ENCODE data around the gene MT1E. TPM values are rescaled to one million over a fixed set of nuclear protein-coding genes. Genes with fewer than 3 reads are reported as not detected.
"Not testable (repeated sequence)": the region's sequence is repeated elsewhere in the genome, so short reads cannot be mapped to it uniquely, and the experiment has no call there.

The MT1E gene
- total RNA-seq, 3 donors from 2014 or later: 49.1 to 122 (median 71.4) TPM

- Mint-ChIP-seq H3K9me3 (no peaks in the 10 kb centered on the region), H3K36me3 (ENCODE audit: insufficient read depth) (no peaks in the 10 kb centered on the region), H3K4me1 (ENCODE audit: low read depth) (peaks cover 26% of the 10 kb centered on the region), H3K27me3 (ENCODE audit: low read depth) (no peaks in the 10 kb centered on the region), H3K4me3 (peak overlapping the region; percentile 94)
- DNase-seq (no peak), ATAC-seq (no peak)
These were observed 32.8 kb downstream of the MT1E start for GRCh38 chr16:56658327-56658875.

DNA sequence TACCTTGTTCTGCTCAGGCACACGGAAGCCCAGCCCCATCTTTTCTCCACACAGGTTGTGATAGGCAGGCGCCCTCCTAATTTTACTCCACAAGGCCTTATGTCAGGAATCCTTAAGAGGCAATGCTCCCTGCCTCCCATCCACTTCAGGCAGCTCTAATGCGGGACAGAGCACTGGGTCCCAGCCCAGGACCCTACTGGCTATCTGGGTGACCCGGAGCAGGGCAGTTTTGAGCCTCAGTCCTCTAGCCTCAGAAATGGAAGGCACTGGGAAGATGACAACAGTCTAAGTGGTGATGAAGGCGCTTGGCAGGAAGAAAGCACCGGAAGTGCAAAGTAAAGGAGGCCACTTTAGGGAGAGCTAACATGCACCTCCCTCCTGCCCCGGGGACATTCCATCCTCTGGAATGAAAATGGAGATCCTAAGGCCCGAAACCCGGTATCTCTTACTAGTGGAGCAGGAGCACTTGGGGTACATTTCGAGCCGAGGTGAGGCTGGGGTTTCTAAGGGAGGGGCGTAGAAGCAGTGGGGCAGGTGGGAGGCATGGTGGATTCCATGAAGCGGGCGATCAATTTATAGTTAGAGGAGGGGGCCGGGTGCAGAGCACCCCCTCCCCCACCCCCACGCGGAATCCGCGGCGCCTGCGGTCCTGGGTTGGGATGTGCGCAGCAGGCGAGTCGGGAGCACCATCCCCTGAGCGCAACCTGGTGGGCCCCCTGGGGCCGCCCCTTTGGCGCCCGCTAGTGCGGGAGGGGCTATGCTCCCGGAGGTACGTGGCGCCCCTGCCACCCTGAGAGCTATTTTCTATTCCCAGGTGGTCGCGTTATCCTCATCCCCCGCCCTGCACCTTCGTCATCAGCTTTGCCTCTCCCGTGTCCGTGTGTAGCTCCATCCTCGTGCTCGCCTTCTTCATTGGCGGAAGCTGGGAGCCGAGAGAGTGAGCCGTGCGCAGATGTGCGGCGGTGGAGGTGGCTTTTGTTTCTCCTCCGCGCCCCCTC, 37.1 kb downstream of the MT1E start:
- no peaks in the 10 kb centered on the region for H3K9me3 Mint-ChIP-seq

DNA sequence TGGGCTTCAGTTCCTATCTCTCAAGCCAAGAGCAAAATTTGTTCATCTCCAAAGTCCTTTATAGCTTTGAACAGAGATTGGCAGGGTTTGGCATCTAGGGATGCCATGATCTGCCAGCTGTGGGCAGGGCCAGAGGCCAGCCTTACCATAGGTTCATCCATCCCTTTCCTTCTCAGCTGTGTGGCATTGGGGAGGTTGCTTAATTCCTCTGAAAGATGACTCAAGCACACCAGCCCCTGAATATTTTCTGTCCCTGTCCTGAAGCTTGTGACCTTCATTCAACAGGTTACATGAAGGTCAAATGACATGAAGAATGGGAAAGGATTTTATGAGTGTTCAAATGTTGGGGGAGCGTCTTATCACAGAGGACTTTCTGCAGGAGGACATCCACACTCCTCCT, 38.9 kb downstream of the MT1E start:
- Mint-ChIP-seq H3K9me3 (no peaks in the 10 kb centered on the region), H3K36me3 (ENCODE audit: insufficient read depth) (no peaks in the 10 kb centered on the region), H3K4me3 (no peak overlapping the region), H3K27me3 (ENCODE audit: low read depth) (peaks cover 37% of the 10 kb centered on the region), H3K4me1 (ENCODE audit: low read depth) (peaks cover 17% of the 10 kb centered on the region)
- ATAC-seq (no peak), DNase-seq (no peak)

More for the DNA sequence above, 37.1 kb downstream of the MT1E start:
- Mint-ChIP-seq H3K4me3 (peak overlapping the region; percentile 85), H3K4me1 (ENCODE audit: low read depth) (peaks cover 26% of the 10 kb centered on the region), H3K36me3 (ENCODE audit: insufficient read depth) (no peaks in the 10 kb centered on the region), H3K27me3 (ENCODE audit: low read depth) (peaks cover 21% of the 10 kb centered on the region)
- ATAC-seq (peak; percentile 70 to 71), DNase-seq (no peak)

DNA sequence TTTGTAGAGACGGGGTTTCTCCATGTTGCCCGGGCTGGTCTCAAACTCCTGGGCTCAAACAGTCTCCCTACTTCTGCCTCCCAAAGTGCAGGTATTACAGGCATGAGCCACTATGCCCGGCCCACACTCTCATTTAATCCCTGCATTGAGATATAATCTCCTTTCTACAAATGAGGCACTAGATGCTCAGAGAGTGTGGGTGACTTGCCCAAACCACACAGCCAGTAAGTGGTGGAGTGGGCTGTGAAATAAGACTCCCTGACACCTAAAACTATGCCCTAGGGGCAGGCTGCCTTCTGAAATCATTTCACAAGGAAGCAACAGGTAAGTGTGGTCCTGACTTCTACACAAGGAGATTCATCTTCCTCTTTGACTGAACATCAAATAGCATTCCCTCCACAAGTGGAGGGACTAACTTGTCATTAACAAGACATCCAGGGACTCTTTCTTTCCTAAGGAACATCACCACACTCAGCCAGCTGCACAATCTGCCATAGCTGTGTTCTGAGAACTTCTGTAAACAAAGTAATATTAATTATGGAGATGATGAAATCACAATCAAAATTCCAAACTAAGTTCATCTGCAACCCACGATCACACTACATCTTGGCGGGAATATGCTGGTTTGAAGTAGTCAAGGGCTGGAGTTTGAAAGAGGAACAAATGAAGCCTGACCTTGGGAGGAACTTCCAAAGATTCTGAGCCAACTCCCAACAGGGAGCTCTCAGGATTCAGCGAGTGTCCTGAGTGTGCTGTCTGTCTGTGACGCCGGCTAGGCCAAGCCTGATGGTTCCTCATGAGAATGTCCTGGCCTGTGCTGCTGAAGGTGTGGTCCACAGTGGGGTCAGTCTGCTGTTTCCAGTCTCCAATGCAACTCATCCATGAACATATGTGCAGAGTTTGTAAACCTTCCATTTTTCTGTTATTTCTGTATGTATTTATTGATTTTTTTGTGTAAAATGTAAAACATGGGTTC, 40.0 kb downstream of the MT1E start:
- DNase-seq; H3K9me3 Mint-ChIP-seq; H3K4me3 Mint-ChIP-seq; H3K36me3 Mint-ChIP-seq (ENCODE audit: insufficient read depth); ATAC-seq: not testable (repeated sequence)
- Mint-ChIP-seq H3K4me1 (ENCODE audit: low read depth) (peaks cover 20% of the 10 kb centered on the region), H3K27me3 (ENCODE audit: low read depth) (peaks cover 47% of the 10 kb centered on the region)

DNA sequence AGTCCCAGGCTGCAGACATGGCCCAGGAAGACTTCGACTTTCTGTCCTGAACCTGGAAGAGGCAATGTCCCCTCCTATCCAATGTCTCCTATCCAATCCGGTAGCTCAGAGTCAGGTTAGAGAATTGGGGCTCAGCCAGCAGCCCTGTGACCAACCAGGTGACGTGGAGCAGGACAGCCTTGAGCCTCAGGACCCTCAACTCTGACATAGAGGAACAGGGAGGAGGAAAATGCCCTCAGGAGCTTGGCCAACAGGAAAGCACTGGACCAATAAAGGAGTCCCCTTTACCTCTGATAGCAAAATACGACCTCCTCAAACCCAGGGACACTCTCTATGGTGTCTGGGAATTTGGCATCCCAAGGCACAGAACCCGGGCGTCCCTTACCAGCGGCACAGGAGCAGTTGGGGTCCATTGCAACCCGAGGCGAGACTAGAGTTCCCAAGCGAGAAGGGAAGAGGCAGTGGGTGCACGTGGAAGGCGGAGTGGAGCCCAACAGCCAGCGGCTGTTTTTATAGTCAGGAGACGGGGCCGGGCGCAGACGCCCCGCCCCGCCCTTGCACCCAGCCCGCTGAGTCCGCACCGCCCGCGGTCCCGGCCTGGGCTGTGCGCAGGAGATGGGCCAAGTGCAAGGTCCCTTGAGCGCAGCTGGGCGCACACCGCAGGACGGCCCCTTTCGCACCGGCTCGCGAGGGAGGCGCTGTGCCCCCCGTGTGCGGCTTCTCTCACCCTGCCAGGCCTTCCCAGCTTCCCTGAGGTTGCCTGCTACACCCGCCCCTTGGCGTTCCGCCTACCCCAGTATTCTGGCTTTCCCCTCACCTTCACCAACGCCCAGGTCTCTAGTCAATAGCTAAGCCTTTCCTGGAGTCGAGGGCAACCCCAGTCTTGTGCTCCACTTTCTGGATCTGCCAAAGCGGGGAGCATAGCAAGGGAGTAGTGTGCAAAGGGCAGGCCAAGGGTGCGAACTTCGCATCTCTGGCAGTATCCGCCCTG, 42.3 kb downstream of the MT1E start, which contains the start of gene MT1G:
Gene MT1G, minus strand, starts transcription at position 485 of the 991 bp plus-strand sequence. Its CDS starts 72 bp downstream, at position 413.
- ATAC-seq: peak; percentile 76 to 81
- Mint-ChIP-seq H3K4me1 (ENCODE audit: low read depth) (peaks cover 12% of the 10 kb centered on the region), H3K9me3 (no peaks in the 10 kb centered on the region), H3K36me3 (ENCODE audit: insufficient read depth) (no peaks in the 10 kb centered on the region), H3K27me3 (ENCODE audit: low read depth) (peaks cover 61% of the 10 kb centered on the region), H3K4me3 (peak within 1 kb of the TSS; percentile 38)
- DNase-seq: no peak

DNA sequence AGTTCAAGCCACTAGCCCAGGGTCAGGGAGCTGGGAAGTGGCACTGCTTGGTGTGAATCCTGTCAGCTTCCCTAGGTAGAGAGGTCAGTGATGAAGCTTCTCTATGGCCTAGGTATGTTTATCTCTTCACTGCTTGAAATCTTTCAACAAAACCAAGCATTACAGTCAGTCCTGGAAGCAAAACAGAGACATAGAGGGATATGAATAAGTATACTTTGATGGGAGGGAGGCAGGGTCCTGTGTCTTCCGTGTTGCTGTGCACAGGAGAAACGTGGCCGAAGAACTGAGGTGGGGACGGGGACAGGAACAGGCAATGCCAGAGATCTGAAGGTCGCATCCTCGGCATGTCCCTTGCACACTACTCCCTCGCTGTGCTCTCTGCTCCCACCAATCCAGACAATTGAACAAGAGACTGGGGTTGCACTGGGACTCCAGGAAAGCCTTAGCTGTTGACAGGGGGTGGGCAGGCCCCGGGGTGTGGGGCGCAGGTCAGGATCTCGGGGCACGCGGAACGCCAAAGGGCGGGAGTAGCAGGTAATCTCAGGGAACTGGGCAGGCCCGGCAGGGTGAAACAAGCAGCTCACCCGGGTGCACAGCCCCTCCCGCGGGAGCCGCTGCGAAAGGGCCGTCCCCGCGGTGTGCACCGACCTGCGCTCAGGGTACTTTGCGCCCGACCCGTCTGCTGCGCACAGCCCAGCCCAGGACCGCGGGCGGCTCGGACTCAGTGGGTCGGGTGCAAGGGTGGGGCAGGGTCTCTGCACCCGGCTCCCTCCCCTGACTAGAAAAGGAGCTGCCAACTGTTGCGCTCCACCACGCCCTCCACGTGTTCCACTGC, 43.6 kb downstream of the MT1E start, which contains the start of gene MT1H:
Gene MT1H, plus strand, starts transcription at position 810 of the 835 bp plus-strand sequence. CDS start 71 bp downstream, outside the sequence.
- no peaks in the 10 kb centered on the region for H3K36me3 Mint-ChIP-seq (ENCODE audit: insufficient read depth)
- H3K27me3 Mint-ChIP-seq (ENCODE audit: low read depth): peaks cover 68% of the 10 kb centered on the region
- H3K4me3 Mint-ChIP-seq: no peak within 1 kb of the TSS
- no peak for DNase-seq
- peaks cover 8% of the 10 kb centered on the region for H3K4me1 Mint-ChIP-seq (ENCODE audit: low read depth)
- no peaks in the 10 kb centered on the region for H3K9me3 Mint-ChIP-seq
- ATAC-seq: peak; percentile 65 to 72

DNA sequence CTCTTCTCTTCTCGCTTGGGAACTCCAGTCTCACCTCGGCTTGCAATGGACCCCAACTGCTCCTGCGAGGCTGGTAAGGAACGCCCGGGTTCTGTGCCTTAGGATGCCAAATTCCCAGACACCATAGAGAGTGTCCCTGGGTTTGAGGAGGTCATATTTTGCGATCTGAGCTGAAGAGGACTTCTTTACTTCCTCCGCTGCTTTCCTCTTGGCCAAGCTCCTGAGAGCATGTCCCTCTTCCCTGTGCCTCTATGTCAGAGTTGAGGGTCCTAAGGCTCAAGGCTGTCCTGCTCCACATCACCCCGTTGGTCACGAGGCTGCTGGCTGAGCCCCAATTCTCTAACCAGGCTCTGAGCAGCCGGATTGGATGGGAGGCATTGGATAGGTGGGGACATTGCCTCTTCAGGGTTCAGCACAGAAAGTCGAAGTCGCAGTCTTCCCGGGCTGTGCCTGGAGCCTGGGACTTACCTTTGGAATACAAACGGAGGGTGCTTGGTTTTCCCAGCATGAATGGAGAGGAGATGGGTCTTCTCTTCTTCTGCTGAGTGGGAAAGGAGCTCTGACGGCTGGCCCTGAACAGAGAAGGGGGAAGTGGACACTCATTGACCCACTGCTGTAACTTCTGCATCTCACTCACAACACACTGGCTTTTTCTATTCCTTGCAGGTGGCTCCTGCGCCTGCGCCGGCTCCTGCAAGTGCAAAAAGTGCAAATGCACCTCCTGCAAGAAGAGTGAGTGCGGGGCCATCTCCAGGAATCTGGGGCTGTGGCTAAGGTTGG, 44.4 kb downstream of the MT1E start:
- Mint-ChIP-seq H3K4me3 (no peak overlapping the region), H3K4me1 (ENCODE audit: low read depth) (peaks cover 8% of the 10 kb centered on the region), H3K9me3 (no peaks in the 10 kb centered on the region), H3K36me3 (ENCODE audit: insufficient read depth) (no peaks in the 10 kb centered on the region), H3K27me3 (ENCODE audit: low read depth) (peaks cover 70% of the 10 kb centered on the region)
- no peak for DNase-seq
- no peak for ATAC-seq

DNA sequence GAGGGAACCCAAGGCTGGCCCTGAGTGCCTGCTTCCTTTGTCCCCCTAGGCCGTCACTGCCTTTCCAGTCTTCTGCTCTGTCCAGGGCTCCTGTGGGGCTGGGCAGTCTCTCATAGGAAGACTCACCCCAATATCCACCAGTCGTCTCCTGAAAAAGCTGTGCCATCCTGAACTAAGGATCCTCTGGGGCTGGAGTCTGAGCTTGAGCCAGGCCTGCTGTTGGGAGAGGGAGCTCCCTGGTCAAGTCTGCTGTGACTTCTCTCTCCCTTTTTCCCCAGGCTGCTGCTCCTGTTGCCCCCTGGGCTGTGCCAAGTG, 45.0 kb downstream of the MT1E start:
- Mint-ChIP-seq H3K27me3 (ENCODE audit: low read depth) (peaks cover 74% of the 10 kb centered on the region), H3K4me3 (no peak overlapping the region), H3K9me3 (no peaks in the 10 kb centered on the region), H3K4me1 (ENCODE audit: low read depth) (peaks cover 12% of the 10 kb centered on the region), H3K36me3 (ENCODE audit: insufficient read depth) (no peaks in the 10 kb centered on the region)
- no peak for DNase-seq
- ATAC-seq: no peak

- DNase-seq; H3K9me3 Mint-ChIP-seq; H3K4me3 Mint-ChIP-seq; ATAC-seq; H3K36me3 Mint-ChIP-seq (ENCODE audit: insufficient read depth): not testable (repeated sequence)
- Mint-ChIP-seq H3K4me1 (ENCODE audit: low read depth) (peaks cover 16% of the 10 kb centered on the region), H3K27me3 (ENCODE audit: low read depth) (peaks cover 67% of the 10 kb centered on the region)
These were observed 46.1 kb downstream of the MT1E start for GRCh38 chr16:56671691-56672090.

DNA sequence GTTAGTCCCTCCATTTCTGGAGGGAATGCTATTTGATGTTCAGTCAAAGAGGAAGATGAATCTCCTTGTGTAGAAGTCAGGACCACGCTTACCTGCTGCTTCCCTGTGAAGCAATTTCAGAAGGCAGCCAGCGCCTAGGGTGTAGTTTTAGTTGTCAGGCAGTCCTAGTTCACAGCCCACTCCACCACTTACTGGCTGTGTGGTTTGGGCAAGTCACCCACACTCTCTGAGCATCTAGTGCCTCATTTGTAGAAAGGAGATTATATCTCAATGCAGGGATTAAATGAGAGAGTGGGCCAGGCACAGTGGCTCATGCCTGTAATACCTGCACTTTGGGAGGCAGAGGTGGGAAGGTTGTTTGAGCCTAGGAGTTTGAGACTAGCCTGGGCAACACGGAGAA, 46.6 kb downstream of the MT1E start:
- Mint-ChIP-seq H3K27me3 (ENCODE audit: low read depth) (peaks cover 63% of the 10 kb centered on the region), H3K4me1 (ENCODE audit: low read depth) (peaks cover 16% of the 10 kb centered on the region)
- H3K9me3 Mint-ChIP-seq; H3K36me3 Mint-ChIP-seq (ENCODE audit: insufficient read depth); H3K4me3 Mint-ChIP-seq; ATAC-seq; DNase-seq: not testable (repeated sequence)

- Mint-ChIP-seq H3K36me3 (ENCODE audit: insufficient read depth) (no peaks in the 10 kb centered on the region), H3K4me3 (no peak overlapping the region), H3K27me3 (ENCODE audit: low read depth) (peaks cover 57% of the 10 kb centered on the region), H3K9me3 (no peaks in the 10 kb centered on the region), H3K4me1 (ENCODE audit: low read depth) (peaks cover 14% of the 10 kb centered on the region)
- ATAC-seq (no peak), DNase-seq (no peak)
These were observed 47.4 kb downstream of the MT1E start for GRCh38 chr16:56672761-56673536.
